Adrenal gland (tissue), 12 donors: ENCODE results near the gene ZSCAN2. TPM values are rescaled to one million over a fixed set of nuclear protein-coding genes. Genes with fewer than 3 reads are reported as not detected.

Experiments used
- DNase-seq, 7 donors: peaks; one replicate each; pipeline ENCODE4 v3.0.0-alpha.2; 2019 to 2020
- H3K27ac ChIP-seq, 5 donors: fragments of 200-600 bp; sonication (generic) in 4 of 5; 1 replicate in 3 of 5; 2 replicates in 2 of 5; pipeline versions ENCODE4 v1.5.1 to v1.8.0; 2016 to 2020; ENCODE audit warnings: mild to moderate bottlenecking in 1 of 5
- H3K27me3 ChIP-seq: fragments of 200-600 bp; 2 replicates; pipeline ENCODE4 v1.8.0; 2021
- H3K36me3 ChIP-seq, 2 donors: fragments of 200-600 bp; replicated peaks in 1 of 2; 1 replicate in 1 of 2; 2 replicates in 1 of 2; pipeline versions ENCODE4 v1.5.1 to v1.8.0; 2018 to 2022
- H3K4me1 ChIP-seq, 2 donors: fragments of 200-600 bp; replicated peaks in 1 of 2; 1 replicate in 1 of 2; 2 replicates in 1 of 2; pipeline versions ENCODE4 v1.5.1 to v1.8.0; 2018 to 2021
- H3K4me3 ChIP-seq, 4 donors: fragments of 200-600 bp; sonication (generic) in 3 of 4; one replicate each; pipeline ENCODE4 v1.5.1; 2016 to 2018
- H3K9me3 ChIP-seq, 3 donors: fragments of 200-600 bp; sonication (generic) in 1 of 3; replicated peaks in 1 of 3; 1 replicate in 2 of 3; 2 replicates in 1 of 3; pipeline versions ENCODE4 v1.5.1 to v1.8.0; 2016 to 2021
- POLR2A ChIP-seq, 2 donors: fragments of 450-650 bp; IDR thresholded peaks; one replicate each; pipeline ENCODE4 v1.6.1; 2017; ENCODE audit warnings: antibody characterized with exemption in 2 of 2, mild to moderate bottlenecking in 2 of 2, moderate library complexity in 1 of 2
- WGBS, 4 donors: extraction: QIAGEN DNeasy Blood & Tissue Kit in 2 of 4; methylation state at CpG; one replicate each; pipeline versions ENCODE4 v1.1.5 to v1.1.7; 2013 to 2017; 5-methylcytosine and 5-hydroxymethylcytosine counted together
- intact Hi-C, 2 donors: fragments of 100-400 bp; cut with DNase I; formaldehyde crosslinking; loops; one replicate each; pipeline versions ENCODE4 v1.14.1 to v1.15.0; 2022 to 2023
- polyA plus RNA-seq, 3 donors: library from polyadenylated mRNA; stranded (reverse); fragments of 200-250 nt in 2 of 3; fragments of 350-450 nt in 1 of 3; fragmentation: Illumina TruSeq in 1 of 3; extraction: RNeasy Lipid Tissue Mini Kit (QIAGEN cat#74804) in 1 of 3; gene quantifications; one replicate each; pipeline ENCODE4 v1.2.3, GENCODE V29; 2013 to 2014
- total RNA-seq, 9 donors: library from RNA; depleted of rRNA in 4 of 9; stranded (reverse); fragments of >200 nt in 4 of 9; fragments of 120-200 nt in 1 of 9; fragmentation: NEBNext Ultra II Directional in 1 of 9; extraction: Animal tissue kit (Norgen Biotek cat#: 25700) in 1 of 9; gene quantifications; one replicate each; pipeline versions ENCODE4 v1.1.0 to v1.2.4, GENCODE V29; 2013 to 2023
- TF ChIP-seq, protein P1 (sequence below), 6 experiments: fragments of 450-650 bp in 4 of 6; fragments of 200-600 bp in 2 of 6; sonication (generic) in 1 of 6; IDR thresholded peaks; 1 replicate in 5 of 6; 2 replicates in 1 of 6; pipeline versions ENCODE4 v1.5.1 to v1.8.0; 2016 to 2021; ENCODE audit warnings: antibody characterized with exemption in 6 of 6, mild to moderate bottlenecking in 2 of 6, moderate library complexity in 1 of 6
- donor health status: healthy with polysubstance abuse.
- donor health status: Bipolar disorder and iron deficiency.
- donor health status: DM: yes; HTN: yes; CAD: no.
- donor health status: DM: no; HTN: no; CAD: no.
- donor health status: DM: no; HTN: no; CAD: no.
- donor health status: DM: yes; HTN: yes; CAD: no.

Gene ZSCAN2
- total and polyA plus RNA-seq, 12 donors, result 3.8 to 16.9 (median 10.4) TPM

DNA sequence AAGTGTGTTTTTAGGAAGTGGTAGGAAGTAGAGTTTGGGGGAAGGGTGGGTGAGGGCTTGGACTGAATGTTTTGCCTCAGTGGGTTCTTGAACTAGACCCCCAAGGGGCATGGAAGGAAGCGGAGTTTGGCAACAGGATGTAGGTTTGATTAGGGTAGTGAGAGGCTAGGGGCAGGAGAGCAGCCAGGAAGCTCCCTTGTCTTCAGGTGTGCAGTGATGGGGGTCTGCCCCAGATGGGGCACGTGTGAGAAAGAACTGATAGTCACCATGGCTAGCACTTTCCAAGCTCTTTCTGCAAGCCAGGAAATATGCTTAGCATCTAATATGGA is 4.7 kb downstream of the ZSCAN2 start:
- 76 to 89% (median 78%) methylated on average over 2 of the region's 2 CpGs for WGBS, 4 donors
- intact Hi-C loops, result no loop called here

DNA sequence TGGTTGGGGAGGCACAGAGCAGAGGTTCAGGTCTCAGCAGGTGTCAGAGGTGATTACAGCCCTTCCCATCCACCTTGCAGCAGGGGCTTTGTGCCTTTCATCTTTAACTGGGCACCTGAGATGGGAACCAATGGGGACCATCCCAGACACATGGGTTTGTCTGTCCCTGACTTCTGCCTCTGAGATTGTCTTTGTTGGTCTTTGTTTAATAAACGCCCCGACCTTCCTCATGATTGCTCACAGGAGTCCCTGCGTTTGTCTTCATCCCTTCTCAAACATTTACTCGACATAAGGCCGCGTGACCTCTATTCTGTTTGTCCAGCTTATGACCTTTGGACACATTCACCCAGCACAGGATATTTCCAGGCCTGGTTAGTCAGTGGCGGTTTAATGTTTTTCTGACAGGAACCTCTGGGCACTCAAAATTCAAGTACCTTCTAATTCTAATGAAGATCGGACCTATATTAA is 5.9 kb downstream of the ZSCAN2 start:
- intact Hi-C loops, result no loop called here
- Histone ChIP-seq H3K4me1 (peaks cover 0 to 19% of the 10 kb centered on the region in 2 donors), H3K4me3 (no peak overlapping the region), H3K36me3 (peaks cover 0 to 30% of the 10 kb centered on the region in 2 donors), H3K27ac (no peak overlapping the region), H3K27me3 (no peaks in the 10 kb centered on the region), H3K9me3 (no peaks in the 10 kb centered on the region)
- DNase-seq, result no peak
- TF ChIP-seq, protein P1, sequence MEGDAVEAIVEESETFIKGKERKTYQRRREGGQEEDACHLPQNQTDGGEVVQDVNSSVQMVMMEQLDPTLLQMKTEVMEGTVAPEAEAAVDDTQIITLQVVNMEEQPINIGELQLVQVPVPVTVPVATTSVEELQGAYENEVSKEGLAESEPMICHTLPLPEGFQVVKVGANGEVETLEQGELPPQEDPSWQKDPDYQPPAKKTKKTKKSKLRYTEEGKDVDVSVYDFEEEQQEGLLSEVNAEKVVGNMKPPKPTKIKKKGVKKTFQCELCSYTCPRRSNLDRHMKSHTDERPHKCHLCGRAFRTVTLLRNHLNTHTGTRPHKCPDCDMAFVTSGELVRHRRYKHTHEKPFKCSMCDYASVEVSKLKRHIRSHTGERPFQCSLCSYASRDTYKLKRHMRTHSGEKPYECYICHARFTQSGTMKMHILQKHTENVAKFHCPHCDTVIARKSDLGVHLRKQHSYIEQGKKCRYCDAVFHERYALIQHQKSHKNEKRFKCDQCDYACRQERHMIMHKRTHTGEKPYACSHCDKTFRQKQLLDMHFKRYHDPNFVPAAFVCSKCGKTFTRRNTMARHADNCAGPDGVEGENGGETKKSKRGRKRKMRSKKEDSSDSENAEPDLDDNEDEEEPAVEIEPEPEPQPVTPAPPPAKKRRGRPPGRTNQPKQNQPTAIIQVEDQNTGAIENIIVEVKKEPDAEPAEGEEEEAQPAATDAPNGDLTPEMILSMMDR (IDR thresholded peaks at IDR 0.05), result no peak
- TF ChIP-seq POLR2A (IDR thresholded peaks at IDR 0.05), result no peak
- WGBS, 4 donors, result 82 to 92% (median 84%) methylated on average over 8 of the region's 8 CpGs

More for the DNA sequence above, 4.7 kb downstream of the ZSCAN2 start:
- DNase-seq, result no peak
- Histone ChIP-seq H3K36me3 (peaks cover 0 to 30% of the 10 kb centered on the region in 2 donors), H3K27ac (no peak overlapping the region), H3K27me3 (no peaks in the 10 kb centered on the region), H3K4me1 (peaks cover 0 to 27% of the 10 kb centered on the region in 2 donors), H3K4me3 (no peak overlapping the region), H3K9me3 (no peaks in the 10 kb centered on the region)
- no peak for TF ChIP-seq POLR2A (IDR thresholded peaks at IDR 0.05)
- TF ChIP-seq, protein P1 (IDR thresholded peaks at IDR 0.05), result no peak

DNA sequence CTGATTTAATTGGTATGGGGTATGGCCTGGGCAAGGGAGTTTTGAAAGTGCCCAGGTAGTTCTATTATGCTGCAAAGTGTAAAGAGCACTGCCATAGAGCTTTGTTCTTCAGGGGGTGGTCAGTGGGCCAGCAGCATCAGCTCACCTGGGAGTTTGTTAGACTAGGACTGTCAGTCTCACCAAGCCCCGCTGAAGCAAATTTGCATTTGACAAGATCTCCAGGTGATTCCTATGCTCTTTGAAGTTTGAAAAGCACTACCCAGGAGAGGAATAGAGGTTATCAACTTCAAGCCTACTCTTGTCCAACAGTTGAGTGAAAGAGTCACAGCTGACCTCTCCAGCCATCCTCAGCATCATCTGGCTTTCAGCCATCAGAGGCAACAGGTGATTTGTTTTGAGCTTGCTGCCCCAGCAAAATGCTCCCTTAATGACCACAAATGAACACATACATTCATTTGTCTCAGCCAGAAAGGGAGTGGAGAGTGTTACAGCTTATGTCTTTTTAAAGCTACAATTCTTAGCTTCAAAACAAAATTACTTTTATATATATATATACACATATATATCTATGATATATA is 8.0 kb downstream of the ZSCAN2 start:
- TF ChIP-seq, protein P1 (IDR thresholded peaks at IDR 0.05), result no peak
- DNase-seq, result peak in 1 of 7 donors; percentile 28
- no peak overlapping the region for H3K27ac ChIP-seq
- intact Hi-C loops, result no loop called here
- H3K27me3 ChIP-seq, result no peaks in the 10 kb centered on the region
- 15 to 73% (median 68%) methylated on average over 1 of the region's 1 CpG for WGBS, 4 donors
- no peaks in the 10 kb centered on the region for H3K4me1 ChIP-seq
- H3K9me3 ChIP-seq, result no peaks in the 10 kb centered on the region
- peaks cover 0 to 30% of the 10 kb centered on the region in 2 donors for H3K36me3 ChIP-seq
- no peak overlapping the region for H3K4me3 ChIP-seq

DNA sequence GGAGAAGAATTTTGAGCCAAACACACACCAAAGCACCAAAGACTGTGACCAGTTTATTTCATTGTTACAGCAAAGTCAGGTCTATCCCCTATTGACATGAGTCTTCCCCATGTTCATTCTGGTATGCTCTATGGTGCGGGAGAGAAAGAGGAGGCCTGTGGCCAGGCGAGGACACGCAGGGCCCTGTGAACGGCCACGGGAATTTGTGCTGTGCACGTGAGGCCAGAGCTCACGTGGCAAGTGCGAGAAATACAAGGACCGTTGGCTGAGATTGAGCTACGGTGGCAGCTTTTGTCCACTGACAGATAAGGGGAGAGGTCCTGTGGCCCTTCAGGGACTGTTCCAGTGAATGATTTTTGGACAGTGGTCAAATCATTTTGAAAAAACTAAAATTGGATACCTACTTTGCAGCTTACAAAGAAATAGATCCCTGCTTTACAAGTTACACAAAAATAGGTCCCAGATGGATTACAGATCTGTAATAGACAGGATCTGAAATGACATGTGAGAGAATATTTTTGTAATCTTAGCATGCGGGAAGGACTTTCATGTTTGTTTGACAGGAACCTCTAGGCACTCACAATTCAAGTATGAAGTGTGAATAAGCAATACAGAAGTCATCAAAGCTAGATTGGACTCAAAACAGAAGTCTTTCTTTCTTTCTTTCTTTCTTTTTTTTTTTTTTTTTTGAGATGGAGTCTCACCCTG is 9.2 kb downstream of the ZSCAN2 start:
- Histone ChIP-seq H3K36me3 (peaks cover 0 to 25% of the 10 kb centered on the region in 2 donors), H3K4me3 (no peak overlapping the region), H3K9me3 (no peaks in the 10 kb centered on the region), H3K4me1 (no peaks in the 10 kb centered on the region), H3K27me3 (no peaks in the 10 kb centered on the region), H3K27ac (no peak overlapping the region)
- no peak for TF ChIP-seq POLR2A (IDR thresholded peaks at IDR 0.05)
- TF ChIP-seq, protein P1 (IDR thresholded peaks at IDR 0.05), result no peak
- WGBS, 4 donors, result 91 to 93% (median 91%) methylated on average over 11 of the region's 11 CpGs
- no peak for DNase-seq
- intact Hi-C loops, result no loop called here
